Measurements from ENCODE around the gene GDE1. TPM values are rescaled to one million over a fixed set of nuclear protein-coding genes. Genes with fewer than 3 reads are reported as not detected.

GDE1 gene
- total RNA-seq, 4 donors from 2014 or later = 36.3 to 66.4 (median 41.2) TPM

DNA sequence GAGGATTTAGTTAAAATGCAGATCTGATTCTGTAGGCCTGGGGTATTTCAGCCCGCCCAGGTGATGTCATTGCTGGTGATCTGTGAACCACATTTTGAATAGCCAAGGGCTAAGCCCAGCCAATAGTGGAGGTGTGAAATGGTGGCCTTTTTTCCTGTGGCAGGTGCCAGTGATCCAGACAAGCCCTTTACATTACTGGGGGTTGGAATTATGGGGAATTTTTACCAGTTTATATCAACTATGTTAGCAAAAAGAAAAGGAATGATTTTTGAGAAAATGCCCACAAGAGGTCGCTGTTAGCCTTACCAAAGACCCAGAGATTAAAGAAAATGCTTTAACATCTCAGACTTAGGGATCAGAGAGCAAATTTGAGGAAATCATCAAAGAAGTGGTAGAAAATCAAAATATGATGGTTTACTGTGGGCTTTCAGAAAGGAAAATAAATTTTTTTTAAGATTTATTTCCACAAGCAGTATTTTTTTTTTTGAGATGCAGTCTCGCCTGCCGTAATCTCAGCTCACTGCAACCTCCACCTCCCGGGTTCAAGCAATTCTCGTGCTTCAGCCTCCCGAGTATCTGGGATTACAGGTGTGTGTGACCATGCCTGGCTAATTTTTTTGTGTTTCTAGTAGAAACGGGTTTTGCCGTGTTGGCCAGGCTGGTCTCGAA is 37.5 kb upstream of the GDE1 start:
- Histone ChIP-seq H3K36me3 (no peaks in the 10 kb centered on the region), H3K9me3 (peaks cover 0 to 8% (median 4%) of the 10 kb centered on the region in 3 donors), H3K27me3 (no peaks in the 10 kb centered on the region), H3K27ac (no peak overlapping the region), H3K4me3 (no peak overlapping the region), H3K4me1 (peaks cover 8 to 24% (median 9%) of the 10 kb centered on the region in 3 donors)
- intact Hi-C loops (cut with DNase I) = loop anchor here (5.0 kb wide), 1 partner anchor 328 kb away; no protein-coding TSS in a partner anchor
- DNase-seq = no peak
- TF ChIP-seq POLR2A (IDR thresholded peaks at IDR 0.05) = no peak
- TF ChIP-seq, protein P1, sequence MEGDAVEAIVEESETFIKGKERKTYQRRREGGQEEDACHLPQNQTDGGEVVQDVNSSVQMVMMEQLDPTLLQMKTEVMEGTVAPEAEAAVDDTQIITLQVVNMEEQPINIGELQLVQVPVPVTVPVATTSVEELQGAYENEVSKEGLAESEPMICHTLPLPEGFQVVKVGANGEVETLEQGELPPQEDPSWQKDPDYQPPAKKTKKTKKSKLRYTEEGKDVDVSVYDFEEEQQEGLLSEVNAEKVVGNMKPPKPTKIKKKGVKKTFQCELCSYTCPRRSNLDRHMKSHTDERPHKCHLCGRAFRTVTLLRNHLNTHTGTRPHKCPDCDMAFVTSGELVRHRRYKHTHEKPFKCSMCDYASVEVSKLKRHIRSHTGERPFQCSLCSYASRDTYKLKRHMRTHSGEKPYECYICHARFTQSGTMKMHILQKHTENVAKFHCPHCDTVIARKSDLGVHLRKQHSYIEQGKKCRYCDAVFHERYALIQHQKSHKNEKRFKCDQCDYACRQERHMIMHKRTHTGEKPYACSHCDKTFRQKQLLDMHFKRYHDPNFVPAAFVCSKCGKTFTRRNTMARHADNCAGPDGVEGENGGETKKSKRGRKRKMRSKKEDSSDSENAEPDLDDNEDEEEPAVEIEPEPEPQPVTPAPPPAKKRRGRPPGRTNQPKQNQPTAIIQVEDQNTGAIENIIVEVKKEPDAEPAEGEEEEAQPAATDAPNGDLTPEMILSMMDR (IDR thresholded peaks at IDR 0.05) = peak; percentile 40 to 67 (median 64)
- 75 to 76% methylated on average over 10 of the region's 10 CpGs for WGBS, 2 donors

DNA sequence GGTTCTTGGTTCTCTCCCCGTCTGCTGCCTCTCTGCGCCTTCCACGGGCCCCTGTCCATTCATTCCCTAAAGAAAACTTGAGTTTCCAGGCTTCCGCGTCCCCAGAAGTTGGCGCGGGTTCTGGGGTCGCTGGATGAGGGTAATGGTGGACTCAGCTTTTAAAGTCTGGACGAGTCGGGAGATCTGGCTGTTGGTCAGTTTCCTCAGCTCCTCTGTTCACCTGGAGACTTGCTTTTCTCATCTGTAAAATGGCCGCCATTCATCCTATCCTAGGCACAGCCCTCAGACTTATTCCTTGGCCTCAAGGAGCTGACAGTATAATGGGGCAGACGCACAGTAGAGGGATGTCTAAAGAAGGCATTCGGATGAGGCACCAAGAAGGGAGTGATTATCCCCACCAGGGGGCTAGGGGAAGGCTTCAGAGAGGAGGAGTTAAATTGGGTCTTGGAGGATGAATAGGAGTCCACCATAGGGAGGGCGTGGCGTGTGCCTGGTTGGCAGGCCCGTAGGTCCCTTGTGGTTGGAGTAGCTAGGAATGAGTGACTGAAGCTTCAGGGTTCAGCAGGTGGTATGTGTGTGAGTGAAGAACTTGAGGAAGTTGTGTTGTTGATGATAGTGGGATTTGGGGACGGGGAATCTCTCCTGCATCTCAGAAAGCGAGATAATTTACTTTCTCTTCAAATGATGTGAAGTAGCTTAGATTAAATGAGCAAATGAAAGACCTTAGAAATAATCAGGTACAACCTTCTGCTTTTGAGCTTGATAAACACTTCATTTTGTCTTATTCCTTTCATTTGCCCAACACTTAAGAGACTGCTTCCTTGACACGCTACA is 34.3 kb upstream of the GDE1 start:
- WGBS, 2 donors = 72 to 77% methylated on average over 7 to 8 of the region's 19 CpGs
- TF ChIP-seq POLR2A (IDR thresholded peaks at IDR 0.05) = no peak
- TF ChIP-seq, protein P1 (IDR thresholded peaks at IDR 0.05) = no peak
- intact Hi-C loops (cut with DNase I) = loop anchor here (5.0 kb wide), 1 partner anchor 331 kb away; no protein-coding TSS in a partner anchor
- H3K9me3 ChIP-seq = no peaks in the 10 kb centered on the region
- H3K27ac ChIP-seq = peak overlapping the region; percentile 78 to 95 (median 90)
- no peaks in the 10 kb centered on the region for H3K27me3 ChIP-seq
- H3K36me3 ChIP-seq = peaks cover 0 to 10% (median 0%) of the 10 kb centered on the region in 3 donors
- DNase-seq = no peak
- H3K4me1 ChIP-seq = peaks cover 8 to 27% (median 9%) of the 10 kb centered on the region in 3 donors
- H3K4me3 ChIP-seq = peak overlapping the region; percentile 58 to 94 (median 82)

DNA sequence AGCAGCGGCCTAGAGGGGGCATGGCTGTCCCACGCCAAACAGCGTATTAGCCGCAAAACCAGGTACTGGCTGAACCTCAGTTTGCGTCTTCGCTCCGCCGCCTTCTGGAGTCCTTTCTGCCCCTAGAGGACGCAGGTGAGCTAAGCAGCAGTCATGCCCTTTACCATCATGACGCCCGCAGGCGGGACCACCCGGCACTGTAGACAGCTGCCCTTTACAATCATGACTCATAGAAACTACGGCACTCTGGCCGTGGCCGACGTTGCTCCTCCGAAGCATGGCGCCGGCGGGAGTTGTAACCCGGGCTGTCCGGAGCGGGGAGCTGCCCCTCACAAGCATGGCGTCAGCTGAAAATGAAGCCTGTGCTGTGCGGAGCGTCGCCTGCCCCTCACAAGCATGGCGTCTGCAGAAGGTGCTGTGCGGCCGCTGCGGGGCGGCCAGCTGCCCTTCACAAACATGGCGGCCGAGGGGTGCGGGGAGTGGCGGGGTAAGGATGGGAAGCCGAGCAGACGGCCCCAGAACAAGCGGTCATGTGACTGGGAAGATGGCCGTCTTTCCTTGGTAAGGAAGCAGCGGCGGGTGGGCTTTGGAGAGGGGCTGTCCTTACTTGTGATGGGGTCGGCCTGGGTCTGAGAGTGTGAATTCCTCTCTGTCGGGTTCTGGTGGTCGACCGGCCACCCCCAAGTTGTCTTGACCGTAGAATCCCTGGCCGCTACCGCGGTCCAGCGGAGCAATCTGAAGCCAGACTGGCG is 33.5 kb upstream of the GDE1 start, which contains the start of gene VPS35L:
VPS35L (plus strand) TSS at position 518 of the 752 bp plus-strand sequence; CDS start at position 545, 27 bp downstream.
- 0% methylated on average over 9 to 14 of the region's 53 CpGs for WGBS, 2 donors
- Histone ChIP-seq H3K4me1 (peaks cover 8 to 27% (median 9%) of the 10 kb centered on the region in 3 donors), H3K9me3 (no peaks in the 10 kb centered on the region), H3K27me3 (no peaks in the 10 kb centered on the region), H3K4me3 (peak within 1 kb of the TSS; percentile 58 to 94 (median 82)), H3K36me3 (peaks cover 0 to 13% (median 0%) of the 10 kb centered on the region in 3 donors), H3K27ac (peak within 1 kb of the TSS; percentile 78 to 95 (median 90))
- intact Hi-C loops (cut with DNase I) = loop anchor here (5.0 kb wide), 1 partner anchor 332 kb away; no protein-coding TSS in a partner anchor
- TF ChIP-seq POLR2A (IDR thresholded peaks at IDR 0.05) = peak in 1 of 4 donors; percentile 29
- TF ChIP-seq, protein P1 (IDR thresholded peaks at IDR 0.05) = peak; percentile 67 to 85 (median 74)
- peak; percentile 98 for DNase-seq

DNA sequence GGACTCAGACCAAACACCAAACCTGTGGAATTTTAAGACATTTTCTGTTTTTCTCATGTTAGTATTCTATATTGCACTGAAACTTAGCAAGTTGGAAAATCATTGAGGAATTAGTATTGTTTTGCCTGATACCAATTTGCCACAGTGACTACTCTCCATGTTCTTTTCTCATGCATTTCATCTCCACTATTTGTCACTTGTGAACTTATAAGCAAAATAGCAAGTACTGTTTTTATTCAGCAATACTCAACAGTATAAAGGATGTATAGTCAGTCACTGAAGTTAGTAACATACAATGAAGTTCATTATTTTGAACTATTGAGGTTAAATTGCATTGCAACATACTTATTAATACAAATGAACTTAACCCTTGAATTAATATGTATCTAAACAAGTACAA is 27.8 kb upstream of the GDE1 start:
- peaks cover 0 to 59% (median 4%) of the 10 kb centered on the region in 3 donors for H3K36me3 ChIP-seq
- no peak overlapping the region for H3K4me3 ChIP-seq
- intact Hi-C loops (cut with DNase I) = no loop called here
- no peak for DNase-seq
- H3K27ac ChIP-seq = no peak overlapping the region
- H3K27me3 ChIP-seq = no peaks in the 10 kb centered on the region
- TF ChIP-seq POLR2A (IDR thresholded peaks at IDR 0.05) = no peak
- TF ChIP-seq, protein P1 (IDR thresholded peaks at IDR 0.05) = no peak
- no peaks in the 10 kb centered on the region for H3K9me3 ChIP-seq
- H3K4me1 ChIP-seq = peaks cover 0 to 6% (median 3%) of the 10 kb centered on the region in 3 donors

Measured in esophagus squamous epithelium (tissue), 5 donors.